Measurements from ENCODE around the gene ST3GAL3.

The ST3GAL3 gene

GRCh38 chr1:43858324-43858723, 151.0 kb downstream of the ST3GAL3 start:
- peaks cover 7% of the 10 kb centered on the region for H3K4me1 ChIP-seq (ENCODE audit: control insufficient read depth, insufficient read depth, low read length)
- ChIA-PET CTCF (interaction anchor here (0.5 to 3.0 kb wide), 5 partner anchors 16 to 95 kb away, joined by 3 to 18 read pairs (median 3); no protein-coding TSS in a partner anchor), POLR2A (interaction anchor here (0.7 to 1.7 kb wide), 5 partner anchors 10 to 173 kb away, joined by 3 to 5 read pairs (median 4); partner anchors contain the start of gene SLC6A9)
- H3K36me3 ChIP-seq (ENCODE audit: control insufficient read depth in 2 of 2, insufficient read depth in 1 of 2, low read length in 2 of 2): no peaks in the 10 kb centered on the region
- no peaks in the 10 kb centered on the region for H3K9me3 ChIP-seq (ENCODE audit: control insufficient read depth, insufficient read depth, low read depth, low read length)
- no peak overlapping the region for H3K4me3 ChIP-seq (ENCODE audit: low read depth, low read length)
- H3K27ac ChIP-seq (ENCODE audit: extremely low read depth, low read depth, low read length): no peak overlapping the region
- TF ChIP-seq ZNF843 (tag by site-specific recombination; IDR thresholded peaks at IDR 0.05) (peak; percentile 47; the same call in 1 of the 2 replicates), ZIC2 (tag by site-specific recombination; IDR thresholded peaks at IDR 0.05) (peak; percentile 97), ZFP3 (tag by site-specific recombination; IDR thresholded peaks at IDR 0.05; ENCODE audit: low read depth) (no peak), ZNF514 (tag by site-specific recombination; IDR thresholded peaks at IDR 0.05) (no peak), ZNF785 (tag by site-specific recombination; IDR thresholded peaks at IDR 0.05) (no peak), KLF17 (tag by site-specific recombination; IDR thresholded peaks at IDR 0.05) (0 out of 2 replicates have a peak, but pooled peaks have one; percentile 19), ZNF610 (tag by site-specific recombination; IDR thresholded peaks at IDR 0.05; ENCODE audit: borderline replicate concordance) (no peak), KLF9 (tag by site-specific recombination; IDR thresholded peaks at IDR 0.05; ENCODE audit: low read depth) (no peak), ZFP69B (tag by site-specific recombination; IDR thresholded peaks at IDR 0.05) (no peak), ZBTB11 (tag by site-specific recombination; conservative IDR thresholded peaks at IDR 0.05; ENCODE audit: low read depth) (no peak), REPIN1 (tag by site-specific recombination; IDR thresholded peaks at IDR 0.05; ENCODE audit: low read depth) (no peak), MYNN (tag by site-specific recombination; IDR thresholded peaks at IDR 0.05; ENCODE audit: borderline replicate concordance) (no peak), ZNF184 (tag by site-specific recombination; IDR thresholded peaks at IDR 0.05) (no peak), ZNF398 (tag by site-specific recombination; IDR thresholded peaks at IDR 0.05) (no peak), ZFHX2 (tag by site-specific recombination; conservative IDR thresholded peaks at IDR 0.05) (no peak; the same call in 1 of the 2 replicates), KLF8 (tag by site-specific recombination; IDR thresholded peaks at IDR 0.05) (no peak), ZNF488 (tag by site-specific recombination; IDR thresholded peaks at IDR 0.05) (no peak), ZNF585B (tag by site-specific recombination; IDR thresholded peaks at IDR 0.05) (no peak), ZNF600 (tag by site-specific recombination; IDR thresholded peaks at IDR 0.05) (peak; percentile 90), ZNF670 (tag by site-specific recombination; IDR thresholded peaks at IDR 0.05; ENCODE audit: low read depth) (no peak), ZNF341 (tag by site-specific recombination; IDR thresholded peaks at IDR 0.05; ENCODE audit: low read depth) (no peak), SP3 (tag by site-specific recombination; IDR thresholded peaks at IDR 0.05) (0 out of 2 replicates have a peak, but pooled peaks have one; percentile 21)
- TF ChIP-seq, protein P1, sequence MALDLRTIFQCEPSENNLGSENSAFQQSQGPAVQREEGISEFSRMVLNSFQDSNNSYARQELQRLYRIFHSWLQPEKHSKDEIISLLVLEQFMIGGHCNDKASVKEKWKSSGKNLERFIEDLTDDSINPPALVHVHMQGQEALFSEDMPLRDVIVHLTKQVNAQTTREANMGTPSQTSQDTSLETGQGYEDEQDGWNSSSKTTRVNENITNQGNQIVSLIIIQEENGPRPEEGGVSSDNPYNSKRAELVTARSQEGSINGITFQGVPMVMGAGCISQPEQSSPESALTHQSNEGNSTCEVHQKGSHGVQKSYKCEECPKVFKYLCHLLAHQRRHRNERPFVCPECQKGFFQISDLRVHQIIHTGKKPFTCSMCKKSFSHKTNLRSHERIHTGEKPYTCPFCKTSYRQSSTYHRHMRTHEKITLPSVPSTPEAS (tag by site-specific recombination; IDR thresholded peaks at IDR 0.05): no peak
- TF ChIP-seq, protein P2, sequence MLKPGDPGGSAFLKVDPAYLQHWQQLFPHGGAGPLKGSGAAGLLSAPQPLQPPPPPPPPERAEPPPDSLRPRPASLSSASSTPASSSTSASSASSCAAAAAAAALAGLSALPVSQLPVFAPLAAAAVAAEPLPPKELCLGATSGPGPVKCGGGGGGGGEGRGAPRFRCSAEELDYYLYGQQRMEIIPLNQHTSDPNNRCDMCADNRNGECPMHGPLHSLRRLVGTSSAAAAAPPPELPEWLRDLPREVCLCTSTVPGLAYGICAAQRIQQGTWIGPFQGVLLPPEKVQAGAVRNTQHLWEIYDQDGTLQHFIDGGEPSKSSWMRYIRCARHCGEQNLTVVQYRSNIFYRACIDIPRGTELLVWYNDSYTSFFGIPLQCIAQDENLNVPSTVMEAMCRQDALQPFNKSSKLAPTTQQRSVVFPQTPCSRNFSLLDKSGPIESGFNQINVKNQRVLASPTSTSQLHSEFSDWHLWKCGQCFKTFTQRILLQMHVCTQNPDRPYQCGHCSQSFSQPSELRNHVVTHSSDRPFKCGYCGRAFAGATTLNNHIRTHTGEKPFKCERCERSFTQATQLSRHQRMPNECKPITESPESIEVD (tag by site-specific recombination; IDR thresholded peaks at IDR 0.05): no peak
- TF ChIP-seq, protein P3, sequence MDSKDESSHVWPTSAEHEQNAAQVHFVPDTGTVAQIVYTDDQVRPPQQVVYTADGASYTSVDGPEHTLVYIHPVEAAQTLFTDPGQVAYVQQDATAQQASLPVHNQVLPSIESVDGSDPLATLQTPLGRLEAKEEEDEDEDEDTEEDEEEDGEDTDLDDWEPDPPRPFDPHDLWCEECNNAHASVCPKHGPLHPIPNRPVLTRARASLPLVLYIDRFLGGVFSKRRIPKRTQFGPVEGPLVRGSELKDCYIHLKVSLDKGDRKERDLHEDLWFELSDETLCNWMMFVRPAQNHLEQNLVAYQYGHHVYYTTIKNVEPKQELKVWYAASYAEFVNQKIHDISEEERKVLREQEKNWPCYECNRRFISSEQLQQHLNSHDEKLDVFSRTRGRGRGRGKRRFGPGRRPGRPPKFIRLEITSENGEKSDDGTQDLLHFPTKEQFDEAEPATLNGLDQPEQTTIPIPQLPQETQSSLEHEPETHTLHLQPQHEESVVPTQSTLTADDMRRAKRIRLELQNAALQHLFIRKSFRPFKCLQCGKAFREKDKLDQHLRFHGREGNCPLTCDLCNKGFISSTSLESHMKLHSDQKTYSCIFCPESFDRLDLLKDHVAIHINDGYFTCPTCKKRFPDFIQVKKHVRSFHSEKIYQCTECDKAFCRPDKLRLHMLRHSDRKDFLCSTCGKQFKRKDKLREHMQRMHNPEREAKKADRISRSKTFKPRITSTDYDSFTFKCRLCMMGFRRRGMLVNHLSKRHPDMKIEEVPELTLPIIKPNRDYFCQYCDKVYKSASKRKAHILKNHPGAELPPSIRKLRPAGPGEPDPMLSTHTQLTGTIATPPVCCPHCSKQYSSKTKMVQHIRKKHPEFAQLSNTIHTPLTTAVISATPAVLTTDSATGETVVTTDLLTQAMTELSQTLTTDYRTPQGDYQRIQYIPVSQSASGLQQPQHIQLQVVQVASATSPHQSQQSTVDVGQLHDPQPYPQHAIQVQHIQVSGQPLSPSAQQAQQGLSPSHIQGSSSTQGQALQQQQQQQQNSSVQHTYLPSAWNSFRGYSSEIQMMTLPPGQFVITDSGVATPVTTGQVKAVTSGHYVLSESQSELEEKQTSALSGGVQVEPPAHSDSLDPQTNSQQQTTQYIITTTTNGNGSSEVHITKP (tag by site-specific recombination; IDR thresholded peaks at IDR 0.05): peak; percentile 94
